GM12878 (cell line): ENCODE data around the gene CCL14. TPM values are rescaled to one million over a fixed set of nuclear protein-coding genes. Genes with fewer than 3 reads are reported as not detected.

ENCODE experiments used
- ATAC-seq: fragments of 200-7000 bp; cut with Tn5 transposase; 3 replicates; pipeline ENCODE4 v1.9.1; 2020; ENCODE audit warnings: mild to moderate bottlenecking, moderate library complexity
- BruUV-seq: library from RNA; stranded (reverse); fragments of 400-500 nt; replicated peaks from 2 replicates; lab custom pipeline; 2021; lab: Mats Ljungman, UMichigan
- CTCF ChIA-PET: fragments of 300-600 bp; sonication (Branson Sonifier 250); formaldehyde crosslinking; extraction: SDS; loops from one replicate; lab custom pipeline; 2021; ENCODE audit warnings: inconsistent platforms; lab: Yijun Ruan, JAX
- POLR2A ChIA-PET: fragments of 350-600 bp; formaldehyde crosslinking; extraction: SDS; loops from one replicate; lab custom pipeline; 2021; ENCODE audit warnings: inconsistent platforms; lab: Charles Lee
- RAD21 ChIA-PET: fragments of 300-600 bp; sonication (Branson Sonifier 250); formaldehyde crosslinking; loops from one replicate; lab custom pipeline; 2023; ENCODE audit warnings: antibody characterized with exemption; ENCODE audit not compliant: unreplicated experiment; lab: Charles Lee
- SMC1A ChIA-PET: fragments of 300-600 bp; sonication (Branson Sonifier 250); formaldehyde crosslinking; loops from one replicate; lab custom pipeline; 2023; ENCODE audit not compliant: unreplicated experiment, uncharacterized antibody; lab: Charles Lee
- DNase-seq: peaks from one replicate; pipeline ENCODE4 v3.0.0-alpha.2; 2011; ENCODE audit warnings: low read depth, low spot score
- FAIRE-seq: peaks from 3 replicates; lab custom pipeline; 2011; peaks lifted over from hg19 to GRCh38; lab: Jason Lieb, UNC
- H2AFZ ChIP-seq: 2 replicates; pipeline ENCODE4 v1.6.0; 2011; ENCODE audit warnings: low read depth, low read length, control low read depth; ENCODE audit not compliant: control insufficient read depth
- H3K27ac ChIP-seq: 2 replicates; pipeline ENCODE4 v1.5.1; 2011; ENCODE audit warnings: control low read depth; ENCODE audit not compliant: control insufficient read depth, insufficient read depth
- H3K27me3 ChIP-seq, 2 experiments: replicated peaks in 1 of 2; 2 replicates each; pipeline versions ENCODE4 v1.6.0 to v1.6.1; 2011; ENCODE audit warnings: low read length in 1 of 2; ENCODE audit not compliant: control insufficient read depth in 2 of 2, insufficient read depth in 2 of 2
- H3K36me3 ChIP-seq, 2 experiments: 2 replicates each; pipeline ENCODE4 v1.5.1; 2011; ENCODE audit warnings: low read length in 1 of 2; ENCODE audit not compliant: control insufficient read depth in 2 of 2, insufficient read depth in 2 of 2
- H3K4me1 ChIP-seq: 2 replicates; pipeline ENCODE4 v1.6.1; 2011; ENCODE audit warnings: mild to moderate bottlenecking, low read length, moderate library complexity, mixed read lengths; ENCODE audit not compliant: control insufficient read depth, insufficient read depth
- H3K4me2 ChIP-seq: 2 replicates; pipeline ENCODE4 v1.6.0; 2011; ENCODE audit warnings: control low read depth; ENCODE audit not compliant: control insufficient read depth, insufficient read depth
- H3K4me3 ChIP-seq: fragments of 200-600 bp; sonication (generic); 2 replicates; pipeline ENCODE4 v1.5.1; 2016
- H3K79me2 ChIP-seq: 2 replicates; pipeline ENCODE4 v1.6.0; 2011; ENCODE audit warnings: low read length; ENCODE audit not compliant: control insufficient read depth, insufficient read depth
- H3K9ac ChIP-seq: 2 replicates; pipeline ENCODE4 v1.8.0; 2011; ENCODE audit warnings: low read length, control low read depth, mixed read lengths; ENCODE audit not compliant: control insufficient read depth, insufficient read depth
- H3K9me3 ChIP-seq: replicated peaks from 3 replicates; pipeline ENCODE4 v1.5.1; 2011; ENCODE audit warnings: mild to moderate bottlenecking, low read length; ENCODE audit not compliant: control insufficient read depth, insufficient read depth
- H4K20me1 ChIP-seq: 2 replicates; pipeline ENCODE4 v1.6.0; 2011; ENCODE audit not compliant: control insufficient read depth, insufficient read depth
- ASH2L ChIP-seq: fragments of 300-600, 200-600 bp; sonication (generic); IDR thresholded peaks from 2 replicates; pipeline ENCODE4 v1.6.1; 2017; ENCODE audit warnings: low read depth, mild to moderate bottlenecking, borderline replicate concordance
- HCFC1 ChIP-seq: fragments of 150-350 bp; IDR thresholded peaks from 2 replicates; pipeline ENCODE4 v1.6.1; 2014; ENCODE audit warnings: low read length
- IRF4 ChIP-seq: IDR thresholded peaks from 2 replicates; pipeline ENCODE4 v1.6.1; 2011; ENCODE audit warnings: low read depth, low read length
- NFYB ChIP-seq: IDR thresholded peaks from 2 replicates; pipeline ENCODE4 v1.6.1; 2011; ENCODE audit warnings: low read depth, mild to moderate bottlenecking, low read length, improper control_type of control experiment, moderate library complexity; ENCODE audit not compliant: insufficient read depth
- PAX8 ChIP-seq: fragments of 450-650 bp; IDR thresholded peaks from 2 replicates; pipeline ENCODE4 v1.6.1; 2017; ENCODE audit warnings: mild to moderate bottlenecking, moderate library complexity
- POLR2AphosphoS5 ChIP-seq: IDR thresholded peaks from 2 replicates; pipeline ENCODE4 v1.6.1; 2011; ENCODE audit warnings: mild to moderate bottlenecking, low read length, inconsistent platforms
- POU2F2 ChIP-seq: IDR thresholded peaks from 3 replicates; pipeline ENCODE4 v1.6.1; 2011; ENCODE audit warnings: low read depth, mild to moderate bottlenecking, low read length, borderline replicate concordance
- RAD51 ChIP-seq: fragments of 450-650 bp; IDR thresholded peaks from 2 replicates; pipeline ENCODE4 v1.6.1; 2016; ENCODE audit warnings: moderate library complexity, mild to moderate bottlenecking, inconsistent platforms
- SUZ12 ChIP-seq: fragments of 200-600 bp; sonication (generic); IDR thresholded peaks from one replicate; pipeline ENCODE4 v1.6.1; 2018; ENCODE audit warnings: antibody characterized with exemption, mild to moderate bottlenecking; ENCODE audit not compliant: unreplicated experiment
- TCF3 ChIP-seq: IDR thresholded peaks from 2 replicates; pipeline ENCODE4 v1.6.1; 2012; ENCODE audit warnings: low read depth, mild to moderate bottlenecking, low read length, borderline replicate concordance; ENCODE audit not compliant: insufficient read depth
- ZBTB40 ChIP-seq: fragments of 450-650 bp; IDR thresholded peaks from 2 replicates; pipeline ENCODE4 v1.6.1; 2016; ENCODE audit warnings: mild to moderate bottlenecking, moderate library complexity, borderline replicate concordance
- ZZZ3 ChIP-seq: IDR thresholded peaks from 2 replicates; pipeline ENCODE4 v1.6.1; 2011; ENCODE audit warnings: low read depth; ENCODE audit not compliant: control insufficient read depth, insufficient read length
- WGBS: methylation state at CpG from one replicate; pipeline ENCODE4 v1.1.6; 2016; ENCODE audit warnings: low lambda C conversion rate; ENCODE audit not compliant: insufficient replicate concordance, insufficient coverage; ENCODE audit errors: missing lambda C conversion rate; 5-methylcytosine and 5-hydroxymethylcytosine counted together
- in situ Hi-C: fragments of 300-500 bp; cut with MboI; formaldehyde crosslinking; loops from 9 replicates; pipeline ENCODE4 v1.14.3; 2018; ENCODE audit warnings: mixed read lengths
- intact Hi-C: fragments of 100-400 bp; cut with micrococcal nuclease; formaldehyde crosslinking; loops from one replicate; pipeline ENCODE4 v1.14.2; 2022; ENCODE audit not compliant: unreplicated experiment
- polyA plus RNA-seq, 11 experiments: library from polyadenylated mRNA; depleted of rRNA in 4 of 11; unstranded in 6 of 11; stranded (reverse) in 5 of 11; fragments of >200 nt; fragmentation: Nextera tagmentation in 4 of 11; fragmentation: Illumina TruSeq in 1 of 11; extraction: Ambion mirVana in 4 of 11; extraction: Trizol in 1 of 11; gene quantifications; 1 replicate in 1 of 11; 2 replicates in 10 of 11; pipeline versions ENCODE4 v1.2.1 to v1.2.3, GENCODE V29; 2011 to 2016; ENCODE audit warnings: inconsistent platforms in 2 of 11, missing spikeins in 2 of 11, low read depth in 1 of 11
- total RNA-seq, 4 experiments: library from RNA; depleted of rRNA in 3 of 4; stranded (reverse); fragments of >200 nt in 3 of 4; fragmentation: Illumina TruSeq in 1 of 4; extraction: Trizol in 1 of 4; gene quantifications; 2 replicates each; pipeline versions ENCODE4 v1.2.1 to v1.2.3, GENCODE V29; 2013 to 2021
- TF ChIP-seq, protein P1 (sequence below): IDR thresholded peaks from 2 replicates; pipeline ENCODE4 v1.6.1; 2012; ENCODE audit warnings: low read depth, low read length, improper control_type of control experiment

CCL14 gene
- total and polyA plus RNA-seq, 10 of the 15 experiments (the other 5 are each of a cell fraction or from before 2014, with no cell fraction given) = not detected

DNA sequence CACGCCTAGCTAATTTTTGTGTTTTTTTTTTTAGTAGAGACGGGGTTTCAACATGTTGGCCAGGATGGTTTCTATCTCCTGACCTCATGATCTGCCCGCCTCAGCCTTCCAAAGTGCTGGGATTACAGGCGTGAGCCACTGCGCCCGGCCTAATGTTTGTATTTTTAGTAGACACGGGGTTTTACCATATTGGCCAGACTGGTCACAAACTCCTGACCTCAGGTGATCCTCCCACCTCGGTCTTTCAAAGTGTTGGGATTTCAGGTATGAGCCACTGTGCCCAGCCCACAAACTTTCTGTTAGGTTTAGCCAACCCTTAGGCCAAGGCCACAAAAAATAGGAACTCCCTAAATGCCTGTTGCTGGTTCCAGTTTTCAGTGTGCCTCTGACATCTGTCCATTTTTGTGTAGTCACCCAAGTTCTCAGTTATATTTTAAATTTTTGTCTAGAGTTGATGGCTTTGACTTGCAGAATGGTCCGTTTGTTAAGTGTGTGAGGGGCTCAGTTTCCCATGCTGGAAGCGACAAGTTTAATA is 17.9 kb downstream of the CCL14 start:
- Histone ChIP-seq H3K36me3 (no peaks in the 10 kb centered on the region), H3K4me1 (no peaks in the 10 kb centered on the region), H3K9ac (no peak overlapping the region), H3K4me2 (no peak overlapping the region), H3K27ac (no peak overlapping the region), H3K4me3 (no peak overlapping the region), H3K9me3 (no peaks in the 10 kb centered on the region), H3K79me2 (no peaks in the 10 kb centered on the region), H4K20me1 (no peaks in the 10 kb centered on the region), H2AFZ (no peak overlapping the region), H3K27me3 (no peaks in the 10 kb centered on the region)
- intact Hi-C loops = no loop called here
- ChIA-PET CTCF (interaction anchor here (0.6 to 19.0 kb wide), 24 partner anchors 7 to 1475 kb away, joined by 3 to 622 read pairs (median 8); partner anchors contain the start of genes CCL16, CCL3, RDM1 and ZNHIT3), RAD21 (interaction anchor here (1.0 to 17.2 kb wide), 11 partner anchors 10 to 634 kb away, joined by 4 to 342 read pairs (median 10); partner anchors contain the start of genes CCL16 and MRM1), POLR2A (no interaction called here), SMC1A (interaction anchor here (0.7 to 17.2 kb wide), 18 partner anchors 9 to 634 kb away, joined by 3 to 485 read pairs (median 6); partner anchors contain the start of genes CCL3 and ZNHIT3)
- ATAC-seq (no peak), DNase-seq (no peak), FAIRE-seq (no peak)
- in situ Hi-C loops = no loop called here
- TF ChIP-seq ASH2L = no peak
- TF ChIP-seq, protein P1, sequence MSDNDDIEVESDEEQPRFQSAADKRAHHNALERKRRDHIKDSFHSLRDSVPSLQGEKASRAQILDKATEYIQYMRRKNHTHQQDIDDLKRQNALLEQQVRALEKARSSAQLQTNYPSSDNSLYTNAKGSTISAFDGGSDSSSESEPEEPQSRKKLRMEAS = no peak
- no peak for TF ChIP-seq POLR2AphosphoS5
- no peak for TF ChIP-seq TCF3
- TF ChIP-seq POU2F2 = no peak
- 33% methylated on average over 10 of the region's 10 CpGs for WGBS
- BruUV-seq = no TSS peak

DNA sequence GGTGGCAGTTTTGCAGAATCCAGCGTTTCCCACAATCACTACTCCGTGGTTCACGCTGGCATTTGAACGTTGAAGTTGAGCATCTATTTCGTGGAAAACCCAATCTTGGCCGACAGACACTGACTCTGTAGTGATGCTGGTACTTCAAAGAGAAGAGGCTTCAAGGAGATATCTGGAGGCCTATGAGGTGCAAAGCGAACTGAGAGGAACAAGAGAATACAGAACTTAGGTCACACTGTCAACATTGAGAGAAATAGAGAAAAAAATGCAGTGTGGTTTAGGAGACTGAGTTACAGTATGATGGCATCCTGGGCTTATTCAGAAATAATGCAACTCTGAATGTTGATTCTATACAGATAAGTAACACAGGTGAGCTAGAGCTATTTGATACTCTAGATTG is 21.3 kb downstream of the CCL14 start:
- WGBS = 65% methylated on average over 7 of the region's 7 CpGs
- H3K79me2 ChIP-seq = no peaks in the 10 kb centered on the region
- H4K20me1 ChIP-seq = no peaks in the 10 kb centered on the region
- TF ChIP-seq RAD51 (no peak), SUZ12 (no peak), HCFC1 (no peak), NFYB (no peak), PAX8 (no peak), ZBTB40 (no peak), ZZZ3 (no peak), IRF4 (no peak)

More for the DNA sequence above, 21.3 kb downstream of the CCL14 start:
- no peak overlapping the region for H3K4me3 ChIP-seq
- no peaks in the 10 kb centered on the region for H3K27me3 ChIP-seq
- intact Hi-C loops (no loop called here), in situ Hi-C loops (no loop called here)
- no peak overlapping the region for H3K27ac ChIP-seq
- no peaks in the 10 kb centered on the region for H3K4me1 ChIP-seq
- no peak for DNase-seq
- H3K9me3 ChIP-seq = no peaks in the 10 kb centered on the region
- H2AFZ ChIP-seq = no peak overlapping the region
- CTCF ChIA-PET = interaction anchor here (1.4 to 19.0 kb wide), 4 partner anchors 17 to 518 kb away, joined by 3 to 622 read pairs (median 6); no protein-coding TSS in a partner anchor
- BruUV-seq = no TSS peak
- no peak for FAIRE-seq
- H3K9ac ChIP-seq = no peak overlapping the region
- no peak overlapping the region for H3K4me2 ChIP-seq
- H3K36me3 ChIP-seq = no peaks in the 10 kb centered on the region
- no peak for ATAC-seq
- RAD21 ChIA-PET = interaction anchor here (1.0 kb wide), 1 partner anchor 102 kb away, joined by 3 read pairs; no protein-coding TSS in a partner anchor
- SMC1A ChIA-PET = interaction anchor here (1.1 to 2.4 kb wide), 4 partner anchors 108 to 191 kb away, joined by 3 to 20 read pairs (median 9); no protein-coding TSS in a partner anchor
- POLR2A ChIA-PET = no interaction called here
